K562 (cell line): ENCODE results near the gene NADK. TPM values are rescaled to one million over a fixed set of nuclear protein-coding genes. Genes with fewer than 3 reads are reported as not detected.
A peak's percentile ranks its signal among the peaks of the same experiment; 100 is the strongest.

Experiments
- CHD7 ChIP-seq: fragments of 200-600 bp; sonication (generic); IDR thresholded peaks from one replicate; pipeline ENCODE4 v1.6.1; 2012; ENCODE audit warnings: mild to moderate bottlenecking, low read depth, low read length, inconsistent platforms
- DEAF1 ChIP-seq: fragments of 450-650 bp; formaldehyde crosslinking; IDR thresholded peaks from 2 replicates; pipeline ENCODE4 v1.4.0; 2020; ENCODE audit warnings: mild to moderate bottlenecking, moderate library complexity
- EHMT2 ChIP-seq: fragments of 450-650 bp; IDR thresholded peaks from 2 replicates; pipeline ENCODE4 v1.6.1; 2018; ENCODE audit warnings: antibody characterized with exemption
- ID3 ChIP-seq, 2 experiments: fragments of 250-450 bp in 1 of 2; fragments of 450-650 bp in 1 of 2; sonication (Bioruptor Pico) in 1 of 2; IDR thresholded peaks; 2 replicates each; pipeline versions ENCODE4 v1.6.1 to v1.8.0; 2016 to 2021; ENCODE audit warnings: mild to moderate bottlenecking in 2 of 2, moderate library complexity in 2 of 2, missing compliant biosample characterization in 1 of 2, missing genetic modification characterization in 1 of 2
- RBM14 ChIP-seq: fragments of 200-400 bp; formaldehyde crosslinking; IDR thresholded peaks from 2 replicates; pipeline ENCODE4 v1.6.1; 2018; ENCODE audit warnings: low read depth, mild to moderate bottlenecking, low read length, moderate library complexity, borderline replicate concordance; ENCODE audit not compliant: insufficient read depth
- SAFB ChIP-seq: fragments of 200-400 bp; formaldehyde crosslinking; IDR thresholded peaks from 2 replicates; pipeline ENCODE4 v1.6.1; 2017; ENCODE audit warnings: low read depth, low read length, borderline replicate concordance
- WHSC1 ChIP-seq: IDR thresholded peaks from one replicate; pipeline ENCODE4 v1.6.1; 2012; ENCODE audit warnings: low read length, control low read depth, inconsistent platforms
- ZKSCAN8 ChIP-seq: fragments of 200-800 bp; sonication (Bioruptor generic); IDR thresholded peaks from 2 replicates; pipeline ENCODE4 v1.6.1; 2016; ENCODE audit warnings: missing genetic modification characterization, missing compliant biosample characterization
- polyA plus RNA-seq, 8 experiments: library from polyadenylated mRNA; depleted of rRNA in 4 of 8; stranded (reverse) in 5 of 8; unstranded in 3 of 8; fragments of >200 nt; fragmentation: Nextera tagmentation in 2 of 8; fragmentation: Illumina TruSeq in 1 of 8; extraction: Ambion mirVana in 2 of 8; extraction: Trizol in 1 of 8; gene quantifications; 2 replicates each; pipeline versions ENCODE4 v1.2.1 to v1.2.3, GENCODE V29; 2011 to 2014; ENCODE audit warnings: inconsistent platforms in 1 of 8, missing spikeins in 1 of 8
- total RNA-seq, 7 experiments: library from RNA; depleted of rRNA in 6 of 7; stranded (reverse); fragments of >200 nt in 6 of 7; fragmentation: Illumina TruSeq in 2 of 7; extraction: Trizol in 2 of 7; gene quantifications; 2 replicates each; pipeline versions ENCODE4 v1.2.1 to v1.2.3, GENCODE V29; 2011 to 2021; ENCODE audit warnings: low replicate concordance in 1 of 7

Gene NADK
- total and polyA plus RNA-seq, 9 of the 15 experiments (the other 6 are each of a cell fraction or from before 2014, with no cell fraction given), result 1.5 to 135 (median 75.1) TPM

- TF ChIP-seq DEAF1 (CRISPR knock-in tag), result no peak
- no peak for TF ChIP-seq CHD7
- no peak for TF ChIP-seq EHMT2
- TF ChIP-seq ZKSCAN8 (CRISPR knock-in tag), result no peak
- 0 out of 2 replicates have a peak, but pooled peaks have one; percentile 12 for TF ChIP-seq RBM14
- no peak for TF ChIP-seq ID3 (CRISPR knock-in tag; IDR thresholded peaks at IDR 0.05)
- TF ChIP-seq ID3 (tag; IDR thresholded peaks at IDR 0.05), result no peak
- TF ChIP-seq SAFB, result no peak
- no peak for TF ChIP-seq WHSC1
Measured at GRCh38 chr1:1758059-1758621, 20.1 kb downstream of the NADK start (continued).
